Psoas muscle (tissue), 8 donors: ENCODE measurements around the gene RAI1. TPM values are rescaled to one million over a fixed set of nuclear protein-coding genes. Genes with fewer than 3 reads are reported as not detected.

Source experiments
- ATAC-seq, 4 donors: fragments of 200-7000 bp; cut with Tn5 transposase; one replicate each; pipeline ENCODE4 v1.9.1; 2020; ENCODE audit warnings: moderate library complexity in 3 of 4, mild to moderate bottlenecking in 2 of 4
- DNase-seq, 2 donors: peaks; one replicate each; pipeline ENCODE4 v3.0.0-alpha.2; 2020
- H3K27ac ChIP-seq: fragments of 200-600 bp; one replicate; pipeline ENCODE4 v1.8.0; 2022
- H3K27me3 ChIP-seq, 3 donors: fragments of 200-600 bp in 1 of 3; one replicate each; pipeline versions ENCODE4 v1.6.1 to v1.8.0; 2013 to 2022; ENCODE audit warnings: low read length in 2 of 3, mild to moderate bottlenecking in 2 of 3, moderate library complexity in 1 of 3; ENCODE audit not compliant: insufficient read depth in 3 of 3
- H3K36me3 ChIP-seq, 2 donors: fragments of 200-600 bp in 1 of 2; one replicate each; pipeline versions ENCODE4 v1.6.1 to v1.8.0; 2013 to 2022; ENCODE audit warnings: low read depth in 1 of 2, mild to moderate bottlenecking in 1 of 2, moderate library complexity in 1 of 2; ENCODE audit not compliant: insufficient read depth in 1 of 2
- H3K4me1 ChIP-seq: fragments of 200-600 bp; one replicate; pipeline ENCODE4 v1.8.0; 2022
- H3K4me3 ChIP-seq: fragments of 200-600 bp; one replicate; pipeline ENCODE4 v1.8.0; 2022; ENCODE audit warnings: mild to moderate bottlenecking
- H3K9me3 ChIP-seq: fragments of 200-600 bp; one replicate; pipeline ENCODE4 v1.8.0; 2022
- WGBS, 3 donors: extraction: QIAGEN DNeasy Blood & Tissue Kit; methylation state at CpG; one replicate each; pipeline versions ENCODE4 v1.1.6 to v1.1.7; 2013; 5-methylcytosine and 5-hydroxymethylcytosine counted together
- intact Hi-C, 2 donors: fragments of 100-400 bp; cut with DNase I; formaldehyde crosslinking; loops; one replicate each; pipeline versions ENCODE4 v1.11.0 to v1.14.2; 2022
- polyA plus RNA-seq, 3 donors: library from polyadenylated mRNA; stranded (reverse); fragments of 200-250 nt; gene quantifications; one replicate each; pipeline ENCODE4 v1.2.3, GENCODE V29; 2013
- total RNA-seq, 4 donors: library from RNA; stranded (reverse); fragmentation: NEBNext Ultra II Directional in 2 of 4; extraction: Animal tissue kit (Norgen Biotek cat#: 25700) in 2 of 4; gene quantifications; one replicate each; pipeline versions ENCODE4 v1.2.1 to v1.2.4, GENCODE V29; 2021 to 2023
- TF ChIP-seq, protein P1 (sequence below): fragments of 200-600 bp; IDR thresholded peaks from one replicate; pipeline ENCODE4 v1.8.0; 2022; ENCODE audit warnings: antibody characterized with exemption
- donor health status: healthy with polysubstance abuse.
- donor health status: DM: no; HTN: no; CAD: no; lungs with moderate emphysema.
- donor health status: Bipolar disorder and iron deficiency.
- donor health status: healthy.
- donor health status: DM: yes; HTN: yes; CAD: no.
- donor health status: DM: no; HTN: no; CAD: no.
- donor health status: DM: no; HTN: no; CAD: no.
- donor health status: DM: yes; HTN: yes; CAD: no.

RAI1 gene
- total and polyA plus RNA-seq, 7 donors = 4.0 to 9.0 (median 7.1) TPM

DNA sequence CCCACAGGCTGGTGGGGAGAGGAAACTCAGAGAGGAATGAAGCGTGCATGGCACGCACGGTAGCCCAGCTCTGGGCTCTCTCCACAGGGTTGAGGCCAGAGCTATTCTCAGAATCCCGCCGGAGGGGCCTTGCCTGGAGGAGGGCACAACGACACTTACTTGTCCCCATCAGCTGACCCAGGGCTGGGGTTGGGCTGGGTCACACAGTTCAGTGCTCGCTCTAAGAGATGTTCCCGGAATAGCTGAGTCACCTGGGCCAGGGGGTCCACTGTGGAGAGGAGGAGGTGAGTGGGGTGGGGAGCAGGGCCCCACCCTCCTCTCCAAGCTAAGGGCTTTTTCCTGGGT lies 133.8 kb downstream of the RAI1 start:
- intact Hi-C loops = loop anchor here in 1 of 2 donors (10.0 kb wide), 1 partner anchor 220 kb away; the partner anchor contains the start of genes ATPAF2 and GID4
- Histone ChIP-seq H3K27ac (peak overlapping the region; percentile 76), H3K9me3 (no peaks in the 10 kb centered on the region), H3K36me3 (peaks cover 3 to 84% of the 10 kb centered on the region in 2 donors), H3K4me3 (no peak overlapping the region), H3K4me1 (peaks cover 55% of the 10 kb centered on the region), H3K27me3 (no peaks in the 10 kb centered on the region)
- DNase-seq (peak in 1 of 2 donors; percentile 79), ATAC-seq (peak in 3 of 4 donors; percentile 58 to 79 (median 77))
- 27 to 36% (median 35%) methylated on average over 8 of the region's 8 CpGs for WGBS, 3 donors
- TF ChIP-seq, protein P1, sequence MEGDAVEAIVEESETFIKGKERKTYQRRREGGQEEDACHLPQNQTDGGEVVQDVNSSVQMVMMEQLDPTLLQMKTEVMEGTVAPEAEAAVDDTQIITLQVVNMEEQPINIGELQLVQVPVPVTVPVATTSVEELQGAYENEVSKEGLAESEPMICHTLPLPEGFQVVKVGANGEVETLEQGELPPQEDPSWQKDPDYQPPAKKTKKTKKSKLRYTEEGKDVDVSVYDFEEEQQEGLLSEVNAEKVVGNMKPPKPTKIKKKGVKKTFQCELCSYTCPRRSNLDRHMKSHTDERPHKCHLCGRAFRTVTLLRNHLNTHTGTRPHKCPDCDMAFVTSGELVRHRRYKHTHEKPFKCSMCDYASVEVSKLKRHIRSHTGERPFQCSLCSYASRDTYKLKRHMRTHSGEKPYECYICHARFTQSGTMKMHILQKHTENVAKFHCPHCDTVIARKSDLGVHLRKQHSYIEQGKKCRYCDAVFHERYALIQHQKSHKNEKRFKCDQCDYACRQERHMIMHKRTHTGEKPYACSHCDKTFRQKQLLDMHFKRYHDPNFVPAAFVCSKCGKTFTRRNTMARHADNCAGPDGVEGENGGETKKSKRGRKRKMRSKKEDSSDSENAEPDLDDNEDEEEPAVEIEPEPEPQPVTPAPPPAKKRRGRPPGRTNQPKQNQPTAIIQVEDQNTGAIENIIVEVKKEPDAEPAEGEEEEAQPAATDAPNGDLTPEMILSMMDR = no peak

DNA sequence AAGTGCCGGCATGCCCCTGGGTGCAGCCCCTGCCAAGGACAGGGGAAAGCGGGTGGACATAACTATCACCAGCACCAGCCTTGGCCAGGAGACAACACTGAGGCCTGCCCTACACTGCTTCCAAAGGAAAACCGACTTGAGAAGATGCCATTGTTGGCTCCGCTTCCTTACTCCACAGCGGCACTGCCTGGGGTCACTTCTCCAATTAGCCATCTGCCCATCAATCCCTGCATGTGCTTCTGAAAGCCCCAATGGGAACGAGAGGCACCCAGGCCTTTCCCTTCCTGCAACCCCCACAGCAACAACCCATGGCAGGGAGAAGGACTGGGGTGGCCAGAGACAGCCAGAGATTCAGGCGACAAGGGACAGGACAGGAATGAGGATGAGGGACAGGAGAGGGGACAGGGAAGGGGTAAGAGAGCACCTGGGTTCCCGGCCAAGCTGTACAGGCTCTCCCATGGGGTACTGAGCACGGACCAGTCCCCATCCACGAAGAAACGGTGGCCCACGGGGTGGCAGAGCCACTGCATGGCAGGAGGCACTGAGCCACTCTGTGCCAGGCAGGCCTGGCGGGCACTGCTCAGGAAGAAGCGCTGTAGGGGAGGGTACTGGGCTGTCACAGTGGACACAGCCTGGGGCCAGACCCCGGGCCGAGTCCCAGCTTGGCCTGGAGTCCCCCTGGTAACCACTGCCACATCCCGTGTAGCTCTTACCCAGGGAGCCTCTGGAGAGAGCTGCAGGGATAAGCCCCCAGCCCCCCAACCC lies 134.4 kb downstream of the RAI1 start:
- no peak for DNase-seq
- Histone ChIP-seq H3K27ac (peak overlapping the region; percentile 76), H3K36me3 (peaks cover 3 to 86% of the 10 kb centered on the region in 2 donors), H3K27me3 (no peaks in the 10 kb centered on the region), H3K4me1 (peaks cover 60% of the 10 kb centered on the region), H3K4me3 (no peak overlapping the region), H3K9me3 (no peaks in the 10 kb centered on the region)
- intact Hi-C loops = loop anchor here in 1 of 2 donors (10.0 kb wide), 1 partner anchor 219 kb away; the partner anchor contains the start of genes ATPAF2 and GID4
- TF ChIP-seq, protein P1 = no peak
- ATAC-seq = peak in 3 of 4 donors; percentile 18 to 47 (median 19)
- 27 to 53% (median 29%) methylated on average over 16 to 17 of the region's 17 CpGs for WGBS, 3 donors

DNA sequence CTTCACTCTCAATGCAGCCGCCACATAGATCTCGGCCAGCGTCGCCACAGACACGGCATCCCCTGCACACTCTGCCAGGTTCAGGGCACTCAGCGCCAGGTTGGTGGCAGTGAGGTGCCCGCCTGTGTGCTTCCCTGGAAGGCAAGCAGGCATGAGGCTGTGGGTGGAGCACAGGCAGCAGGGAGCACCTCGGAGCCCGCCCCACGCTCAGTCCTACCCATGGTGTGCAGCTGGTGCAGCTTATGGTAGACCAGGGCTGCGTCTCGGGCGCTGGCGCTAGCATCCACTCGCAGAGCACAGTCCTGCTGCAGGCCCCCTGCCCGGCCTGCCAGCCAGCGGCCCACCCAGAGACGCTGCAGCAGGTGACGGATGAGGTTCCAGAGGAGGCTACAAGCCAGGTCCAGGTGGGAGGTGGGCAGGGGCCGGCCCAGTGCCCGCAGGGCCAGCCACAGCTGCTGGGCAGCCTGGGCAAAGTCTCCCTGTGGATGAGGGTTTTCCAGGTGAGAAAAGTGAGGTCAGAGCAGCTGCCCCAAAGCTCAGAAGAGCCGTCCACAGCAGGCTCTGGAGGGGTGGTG lies 135.1 kb downstream of the RAI1 start:
- no peaks in the 10 kb centered on the region for H3K27me3 ChIP-seq
- intact Hi-C loops = loop anchor here in 1 of 2 donors (10.0 kb wide), 1 partner anchor 218 kb away; the partner anchor contains the start of genes ATPAF2 and GID4
- H3K9me3 ChIP-seq = no peaks in the 10 kb centered on the region
- DNase-seq = no peak
- WGBS, 3 donors = 69 to 85% (median 69%) methylated on average over 22 of the region's 22 CpGs
- peaks cover 65% of the 10 kb centered on the region for H3K4me1 ChIP-seq
- ATAC-seq = no peak
- TF ChIP-seq, protein P1 = no peak
- H3K36me3 ChIP-seq = peaks cover 3 to 80% of the 10 kb centered on the region in 2 donors
- H3K27ac ChIP-seq = peak overlapping the region; percentile 23
- no peak overlapping the region for H3K4me3 ChIP-seq

DNA sequence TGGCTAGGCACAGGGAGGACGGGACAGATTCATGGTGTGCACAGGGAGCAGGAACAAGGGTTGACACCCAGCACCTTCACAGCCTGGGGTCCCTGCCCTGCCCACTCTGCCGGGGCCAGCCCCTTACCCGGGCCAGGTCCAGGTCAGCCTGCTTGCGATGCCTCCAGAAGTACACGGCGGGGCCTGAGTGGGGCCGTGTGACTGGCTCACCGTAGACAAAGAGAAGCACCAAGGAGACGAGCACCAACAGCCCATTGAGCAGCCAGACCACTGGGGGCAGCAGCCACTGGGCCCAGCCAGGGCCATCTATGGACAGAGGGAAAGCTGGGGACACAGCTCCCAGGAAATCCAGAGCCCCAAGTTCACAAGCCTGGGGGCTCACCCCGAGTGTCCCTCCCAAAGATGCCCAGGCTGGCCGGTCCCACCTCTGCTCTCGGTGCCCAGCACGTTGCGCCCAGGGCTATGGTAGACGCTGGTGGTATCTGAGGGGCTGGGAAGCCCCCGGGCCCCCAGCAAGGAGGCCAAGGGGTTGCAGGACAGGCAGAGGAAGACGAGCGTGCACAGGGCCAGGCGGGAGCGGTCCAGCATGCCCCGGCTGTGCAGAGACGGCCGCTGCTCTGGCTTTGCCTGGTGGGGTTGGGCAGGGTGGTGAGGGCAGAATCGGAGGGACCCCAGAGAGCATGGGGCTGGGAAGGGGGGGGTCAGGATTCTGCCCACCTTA lies 135.7 kb downstream of the RAI1 start:
- TF ChIP-seq, protein P1 = no peak
- no peak for ATAC-seq
- Histone ChIP-seq H3K36me3 (peaks cover 3 to 75% of the 10 kb centered on the region in 2 donors), H3K4me3 (no peak overlapping the region), H3K27me3 (no peaks in the 10 kb centered on the region), H3K9me3 (no peaks in the 10 kb centered on the region), H3K4me1 (peaks cover 70% of the 10 kb centered on the region), H3K27ac (peak overlapping the region; percentile 23)
- no peak for DNase-seq
- WGBS, 3 donors = 82 to 91% (median 83%) methylated on average over 23 to 24 of the region's 24 CpGs
- intact Hi-C loops = loop anchor here in 1 of 2 donors (10.0 kb wide), 1 partner anchor 218 kb away; the partner anchor contains the start of genes ATPAF2 and GID4
